Anterior cingulate cortex (tissue), 58 donors: Measurements from ENCODE around the gene LEFTY1.
"Not testable (repeated sequence)": the region's sequence is repeated elsewhere in the genome, so short reads cannot be mapped to it uniquely, and the experiment has no call there.

Experiments
- DNase-seq, 58 donors: peaks; one replicate each; lab custom pipeline; 2025; lab: John Stamatoyannopoulos, UW

LEFTY1 gene

GRCh38 chr1:225838793-225839192 lies 50.2 kb downstream of the LEFTY1 start:
- DNase-seq: no peak

DNA sequence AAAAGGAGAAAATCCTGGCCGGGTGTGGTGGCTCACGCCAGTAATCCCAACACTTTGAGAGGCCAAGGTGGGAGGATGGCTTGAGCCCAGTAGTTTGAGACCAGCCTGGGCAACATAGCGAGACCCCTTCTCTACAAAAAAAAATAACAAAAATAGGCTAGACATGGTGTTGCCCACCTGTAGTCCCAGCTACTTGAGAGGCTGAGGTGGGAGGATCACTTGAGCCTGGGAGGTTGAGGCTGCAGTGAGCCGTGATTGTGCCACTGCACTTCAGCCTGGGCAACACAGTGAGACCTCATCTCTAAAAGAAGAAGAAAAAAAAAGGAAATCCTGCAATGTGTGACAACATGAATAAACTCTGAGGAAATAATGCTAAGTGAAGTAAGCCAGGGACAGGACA lies 52.6 kb downstream of the LEFTY1 start:
- not testable (repeated sequence) for DNase-seq
